Thyroid gland (tissue), 4 donors: Measurements from ENCODE around the gene PRDM11. TPM values are rescaled to one million over a fixed set of nuclear protein-coding genes. Genes with fewer than 3 reads are reported as not detected.

Source experiments
- DNase-seq, 2 donors: peaks; one replicate each; pipeline ENCODE4 v3.0.0-alpha.2; 2019
- H3K27ac ChIP-seq, 3 donors: fragments of 200-600 bp; sonication (generic); 1 replicate in 2 of 3; 2 replicates in 1 of 3; pipeline ENCODE4 v1.5.1; 2016 to 2019; ENCODE audit warnings: mild to moderate bottlenecking in 1 of 3, moderate library complexity in 1 of 3
- H3K27me3 ChIP-seq: fragments of 200-600 bp; sonication (generic); one replicate; pipeline ENCODE4 v1.5.1; 2019
- H3K36me3 ChIP-seq, 2 donors: fragments of 200-600 bp; sonication (generic); one replicate each; pipeline ENCODE4 v1.5.1; 2016 to 2019
- H3K4me1 ChIP-seq, 2 donors: fragments of 200-600 bp; sonication (generic); one replicate each; pipeline ENCODE4 v1.5.1; 2017 to 2019
- H3K4me3 ChIP-seq, 3 donors: fragments of 200-600 bp; sonication (generic); replicated peaks in 1 of 3; 1 replicate in 2 of 3; 2 replicates in 1 of 3; pipeline ENCODE4 v1.5.1; 2016; ENCODE audit warnings: mild to moderate bottlenecking in 1 of 3
- H3K9me3 ChIP-seq: fragments of 200-600 bp; sonication (generic); one replicate; pipeline ENCODE4 v1.5.1; 2017
- POLR2A ChIP-seq, 2 donors: fragments of 450-650 bp; IDR thresholded peaks; one replicate each; pipeline ENCODE4 v1.6.1; 2017; ENCODE audit warnings: antibody characterized with exemption in 2 of 2, mild to moderate bottlenecking in 2 of 2, moderate library complexity in 1 of 2
- WGBS, 2 donors: methylation state at CpG; one replicate each; pipeline ENCODE4 v1.1.5; 2017; 5-methylcytosine and 5-hydroxymethylcytosine counted together
- intact Hi-C: fragments of 100-400 bp; cut with DNase I; formaldehyde crosslinking; loops from one replicate; pipeline ENCODE4 v1.15.1; 2023
- total RNA-seq, 4 donors: library from RNA; depleted of rRNA; stranded (reverse); fragments of >200 nt; gene quantifications; one replicate each; pipeline ENCODE4 v1.2.3, GENCODE V29; 2016
- TF ChIP-seq, protein P1 (sequence below), 6 experiments: fragments of 200-600 bp in 3 of 6; fragments of 450-650 bp in 3 of 6; sonication (generic) in 3 of 6; IDR thresholded peaks; one replicate each; pipeline ENCODE4 v1.5.1; 2016 to 2019; ENCODE audit warnings: antibody characterized with exemption in 6 of 6, mild to moderate bottlenecking in 2 of 6, inconsistent platforms in 1 of 6, moderate library complexity in 1 of 6

PRDM11 gene
- total RNA-seq, 4 donors from 2014 or later: 8.6 to 53.3 (median 31.0) TPM

DNA sequence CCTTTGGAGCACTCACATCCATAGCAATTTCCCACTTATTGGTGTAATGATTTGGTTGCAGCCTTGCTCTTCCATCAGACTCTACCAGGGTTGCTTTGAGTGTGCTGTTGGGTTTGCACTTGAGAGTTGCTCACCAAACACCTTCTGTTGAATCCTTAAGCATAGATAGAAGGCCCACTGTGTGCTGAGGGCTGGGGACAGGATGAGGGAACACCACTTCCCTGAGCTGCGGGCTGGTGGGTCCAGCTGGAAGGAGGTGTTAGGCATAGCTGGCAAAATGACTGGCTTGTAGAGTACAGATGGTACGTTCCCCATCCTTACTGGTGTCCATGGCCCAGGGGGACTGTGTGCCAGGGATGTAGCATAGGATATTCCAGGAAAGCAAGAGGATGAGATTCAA is 3.9 kb downstream of the PRDM11 start:
- Histone ChIP-seq H3K27ac (no peak overlapping the region), H3K27me3 (no peaks in the 10 kb centered on the region), H3K9me3 (no peaks in the 10 kb centered on the region), H3K4me3 (no peak overlapping the region), H3K4me1 (peaks cover 16 to 28% of the 10 kb centered on the region in 2 donors), H3K36me3 (no peaks in the 10 kb centered on the region)
- 82 to 89% methylated on average over 2 of the region's 2 CpGs for WGBS, 2 donors
- DNase-seq: no peak
- intact Hi-C loops: no loop called here
- TF ChIP-seq, protein P1, sequence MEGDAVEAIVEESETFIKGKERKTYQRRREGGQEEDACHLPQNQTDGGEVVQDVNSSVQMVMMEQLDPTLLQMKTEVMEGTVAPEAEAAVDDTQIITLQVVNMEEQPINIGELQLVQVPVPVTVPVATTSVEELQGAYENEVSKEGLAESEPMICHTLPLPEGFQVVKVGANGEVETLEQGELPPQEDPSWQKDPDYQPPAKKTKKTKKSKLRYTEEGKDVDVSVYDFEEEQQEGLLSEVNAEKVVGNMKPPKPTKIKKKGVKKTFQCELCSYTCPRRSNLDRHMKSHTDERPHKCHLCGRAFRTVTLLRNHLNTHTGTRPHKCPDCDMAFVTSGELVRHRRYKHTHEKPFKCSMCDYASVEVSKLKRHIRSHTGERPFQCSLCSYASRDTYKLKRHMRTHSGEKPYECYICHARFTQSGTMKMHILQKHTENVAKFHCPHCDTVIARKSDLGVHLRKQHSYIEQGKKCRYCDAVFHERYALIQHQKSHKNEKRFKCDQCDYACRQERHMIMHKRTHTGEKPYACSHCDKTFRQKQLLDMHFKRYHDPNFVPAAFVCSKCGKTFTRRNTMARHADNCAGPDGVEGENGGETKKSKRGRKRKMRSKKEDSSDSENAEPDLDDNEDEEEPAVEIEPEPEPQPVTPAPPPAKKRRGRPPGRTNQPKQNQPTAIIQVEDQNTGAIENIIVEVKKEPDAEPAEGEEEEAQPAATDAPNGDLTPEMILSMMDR (IDR thresholded peaks at IDR 0.05): no peak
- TF ChIP-seq POLR2A (IDR thresholded peaks at IDR 0.05): no peak

DNA sequence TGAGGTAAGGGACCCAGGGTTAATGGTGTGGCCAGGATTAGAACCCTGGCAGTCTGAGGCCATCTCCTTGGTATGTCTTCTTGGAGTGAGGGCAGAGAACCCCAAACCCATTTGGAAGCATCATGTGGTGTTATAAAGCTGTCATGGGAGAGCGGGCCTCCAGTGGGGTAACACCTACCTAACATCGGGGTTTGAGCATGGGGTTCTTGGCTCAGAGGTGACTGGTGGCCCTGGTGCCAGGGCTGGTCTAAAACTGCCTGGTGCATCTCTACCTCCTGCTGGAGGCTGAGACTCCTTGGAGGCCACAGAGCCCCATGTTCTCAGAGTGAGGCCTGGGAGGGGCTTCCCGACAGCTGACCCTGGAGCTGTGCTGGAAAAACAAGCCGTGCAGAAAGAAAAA is 4.5 kb downstream of the PRDM11 start:
- intact Hi-C loops: no loop called here
- Histone ChIP-seq H3K9me3 (no peaks in the 10 kb centered on the region), H3K36me3 (no peaks in the 10 kb centered on the region), H3K4me1 (peaks cover 9 to 28% of the 10 kb centered on the region in 2 donors), H3K27ac (no peak overlapping the region), H3K27me3 (no peaks in the 10 kb centered on the region), H3K4me3 (no peak overlapping the region)
- DNase-seq: no peak
- no peak for TF ChIP-seq POLR2A (IDR thresholded peaks at IDR 0.05)
- TF ChIP-seq, protein P1 (IDR thresholded peaks at IDR 0.05): no peak
- WGBS, 2 donors: 70 to 79% methylated on average over 4 of the region's 4 CpGs

DNA sequence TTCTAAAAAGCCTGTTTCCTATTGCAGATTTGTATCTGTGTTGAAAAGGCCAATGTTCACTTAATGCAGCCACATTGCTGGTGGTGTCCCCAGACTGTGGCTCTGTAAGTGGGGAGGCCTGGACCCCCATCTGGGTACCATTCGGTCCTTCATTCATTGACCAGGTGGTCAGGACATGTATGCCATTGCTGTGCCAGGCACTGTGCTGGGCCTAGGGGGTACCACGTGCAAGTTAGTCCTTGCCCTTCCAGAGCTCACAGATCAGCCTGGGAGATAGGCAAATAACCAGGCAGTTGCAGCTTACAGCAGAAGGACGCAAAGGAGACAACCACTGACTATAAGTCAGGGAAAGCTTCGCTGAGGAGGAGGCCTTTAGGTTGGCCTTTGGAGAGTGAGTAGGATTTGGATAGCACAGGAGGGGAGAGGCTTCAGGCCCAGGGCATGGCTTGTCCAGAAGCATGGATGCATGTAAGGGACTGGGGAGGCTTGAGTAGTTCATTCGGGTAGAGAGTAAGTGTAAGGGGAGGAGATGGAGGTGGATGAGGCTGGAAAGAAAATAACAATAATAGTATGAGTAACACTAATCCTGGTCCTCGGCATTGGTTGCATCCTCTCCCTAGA is 5.0 kb downstream of the PRDM11 start:
- H3K36me3 ChIP-seq: no peaks in the 10 kb centered on the region
- no peak overlapping the region for H3K27ac ChIP-seq
- H3K27me3 ChIP-seq: no peaks in the 10 kb centered on the region
- intact Hi-C loops: no loop called here
- peaks cover 9 to 27% of the 10 kb centered on the region in 2 donors for H3K4me1 ChIP-seq
- WGBS, 2 donors: 74 to 78% methylated on average over 6 of the region's 6 CpGs
- no peaks in the 10 kb centered on the region for H3K9me3 ChIP-seq
- no peak for DNase-seq
- TF ChIP-seq, protein P1 (IDR thresholded peaks at IDR 0.05): no peak
- TF ChIP-seq POLR2A (IDR thresholded peaks at IDR 0.05): no peak
- H3K4me3 ChIP-seq: no peak overlapping the region

DNA sequence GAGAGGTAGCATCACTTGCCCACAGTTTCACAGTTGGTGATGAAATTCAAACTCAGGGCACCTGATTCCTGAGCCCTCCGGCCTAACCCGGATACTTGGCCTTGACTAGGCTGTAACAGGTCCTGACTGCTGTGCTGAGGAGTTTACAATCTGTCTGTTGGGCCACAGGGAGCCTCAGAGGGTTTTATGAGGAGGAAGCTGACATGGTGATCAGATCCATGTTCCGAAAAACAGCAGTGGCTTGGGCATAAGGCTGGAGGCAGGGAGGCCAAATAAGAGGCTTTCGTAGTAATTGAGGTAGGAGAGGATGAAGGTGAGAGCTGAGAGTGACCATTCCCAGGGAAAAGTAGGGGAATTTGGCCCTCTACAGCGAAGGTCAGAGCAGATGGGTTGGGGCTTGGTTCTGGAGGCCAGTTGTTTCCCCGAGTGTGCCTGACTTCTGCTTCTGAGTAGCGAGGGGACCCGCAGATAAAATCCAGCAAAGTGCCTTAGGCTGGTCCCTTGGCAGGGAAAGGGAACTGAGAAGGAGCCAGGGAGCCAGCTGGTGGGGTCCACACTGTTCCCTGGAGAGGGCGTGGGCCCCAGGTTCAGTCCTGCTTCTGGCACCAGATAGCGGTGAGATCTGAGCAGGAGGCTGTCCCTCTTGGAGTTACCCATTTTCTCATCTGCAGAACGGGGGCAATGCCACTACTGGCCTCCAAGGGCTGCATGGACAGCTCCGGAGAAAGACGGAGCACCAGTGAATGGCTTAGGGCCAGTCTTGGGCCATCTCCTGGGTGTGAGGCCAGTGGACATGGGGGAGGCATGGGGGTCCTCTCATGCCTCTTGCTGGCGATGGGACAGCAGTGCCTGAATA is 6.5 kb downstream of the PRDM11 start:
- peaks cover 23 to 33% of the 10 kb centered on the region in 2 donors for H3K4me1 ChIP-seq
- DNase-seq: no peak
- TF ChIP-seq, protein P1 (IDR thresholded peaks at IDR 0.05): no peak
- TF ChIP-seq POLR2A (IDR thresholded peaks at IDR 0.05): no peak

DNA sequence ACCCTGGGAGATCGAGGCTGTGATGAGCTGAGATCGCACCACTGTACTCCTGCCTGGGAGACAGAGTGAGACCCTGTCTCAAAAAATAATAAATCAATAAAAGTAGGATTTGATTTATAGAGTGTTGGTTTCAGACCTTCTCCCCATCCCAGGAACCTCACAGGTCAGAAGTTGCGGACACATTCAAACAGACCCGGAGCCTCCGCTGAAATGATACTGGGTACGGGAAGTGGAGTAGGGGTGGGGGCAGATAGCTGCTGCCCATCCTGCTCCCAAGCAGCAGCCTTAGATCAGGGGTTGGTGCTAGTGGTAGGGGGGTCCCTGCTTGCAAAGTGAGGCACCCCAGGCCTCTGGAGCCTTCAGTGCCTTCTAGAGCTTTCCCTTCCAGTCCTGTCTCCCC is 7.8 kb downstream of the PRDM11 start:
- no peak overlapping the region for H3K4me3 ChIP-seq
- no peaks in the 10 kb centered on the region for H3K36me3 ChIP-seq
- WGBS, 2 donors: 88 to 93% methylated on average over 6 of the region's 6 CpGs
- no peak for DNase-seq
- TF ChIP-seq, protein P1 (IDR thresholded peaks at IDR 0.05): no peak
- TF ChIP-seq POLR2A (IDR thresholded peaks at IDR 0.05): no peak
- no peaks in the 10 kb centered on the region for H3K27me3 ChIP-seq
- peaks cover 36 to 39% of the 10 kb centered on the region in 2 donors for H3K4me1 ChIP-seq
- no peak overlapping the region for H3K27ac ChIP-seq
- no peaks in the 10 kb centered on the region for H3K9me3 ChIP-seq
- intact Hi-C loops: no loop called here

More for the DNA sequence above, 6.5 kb downstream of the PRDM11 start:
- intact Hi-C loops: no loop called here
- Histone ChIP-seq H3K27me3 (no peaks in the 10 kb centered on the region), H3K27ac (no peak overlapping the region), H3K9me3 (no peaks in the 10 kb centered on the region), H3K36me3 (no peaks in the 10 kb centered on the region), H3K4me3 (no peak overlapping the region)
- WGBS, 2 donors: 91 to 94% methylated on average over 11 to 14 of the region's 14 CpGs
